Neural cell (in vitro differentiated cells): ENCODE measurements around the gene EXOC4. TPM values are rescaled to one million over a fixed set of nuclear protein-coding genes. Genes with fewer than 3 reads are reported as not detected.

Source experiments
- H2AFZ ChIP-seq: fragments of 200-600, 300-800 bp; sonication (generic), shearing (Covaris generic); 2 replicates; pipeline ENCODE4 v1.6.0; 2014; ENCODE audit warnings: low read depth, mild to moderate bottlenecking, antibody characterized with exemption, low read length, moderate library complexity
- H3F3A ChIP-seq: fragments of 200-600 bp; shearing (Covaris generic); 2 replicates; pipeline ENCODE4 v1.6.1; 2016; ENCODE audit warnings: mild to moderate bottlenecking, moderate library complexity, mixed read lengths, antibody characterized with exemption, low read length; ENCODE audit not compliant: insufficient read depth, poor library complexity, severe bottlenecking
- H3K27ac ChIP-seq: fragments of 200-600, 300-800 bp; sonication (generic), shearing (Covaris generic); 2 replicates; pipeline ENCODE4 v1.5.1; 2014; ENCODE audit warnings: mild to moderate bottlenecking, low read length, moderate library complexity
- H3K27me3 ChIP-seq: fragments of 300-800, 200-600 bp; sonication (generic), shearing (Covaris generic); 2 replicates; pipeline ENCODE4 v1.6.0; 2014; ENCODE audit warnings: mild to moderate bottlenecking, low read depth, low read length, moderate library complexity; ENCODE audit not compliant: insufficient read depth
- H3K36me3 ChIP-seq: fragments of 300-800, 200-600 bp; sonication (generic), shearing (Covaris generic); 2 replicates; pipeline ENCODE4 v1.5.1; 2014; ENCODE audit warnings: mild to moderate bottlenecking, antibody characterized with exemption, low read length, moderate library complexity; ENCODE audit not compliant: insufficient read depth
- H3K4me2 ChIP-seq: fragments of 300-800, 200-600 bp; sonication (generic), shearing (Covaris generic); 2 replicates; pipeline ENCODE4 v1.6.0; 2014; ENCODE audit warnings: mild to moderate bottlenecking, low read length
- H3K4me3 ChIP-seq: fragments of 300-800, 200-600 bp; sonication (generic), shearing (Covaris generic); 2 replicates; pipeline ENCODE4 v1.5.1; 2014; ENCODE audit warnings: mild to moderate bottlenecking, low read length, moderate library complexity
- H3K79me2 ChIP-seq: fragments of 200-600 bp; shearing (Covaris generic); replicated peaks from 2 replicates; pipeline ENCODE4 v1.6.0; 2014; ENCODE audit warnings: mild to moderate bottlenecking, low read length, moderate library complexity; ENCODE audit not compliant: insufficient read depth
- H3K9ac ChIP-seq: fragments of 300-800, 200-600 bp; sonication (generic), shearing (Covaris generic); 2 replicates; pipeline ENCODE4 v1.6.1; 2016; ENCODE audit warnings: mild to moderate bottlenecking, low read length, mixed read lengths
- H3K9me2 ChIP-seq: fragments of 200-600 bp; shearing (Covaris generic); 2 replicates; pipeline ENCODE4 v1.6.1; 2016; ENCODE audit warnings: mild to moderate bottlenecking, low read length, mixed read lengths; ENCODE audit not compliant: insufficient read depth
- H3K9me3 ChIP-seq: fragments of 200-600, 300-800 bp; sonication (generic), shearing (Covaris generic); 2 replicates; pipeline ENCODE4 v1.6.1; 2016; ENCODE audit warnings: mild to moderate bottlenecking, mixed run types, low read length, moderate library complexity, mixed read lengths
- H4K20me1 ChIP-seq: fragments of 200-600 bp; shearing (Covaris generic); 2 replicates; pipeline ENCODE4 v1.6.1; 2016; ENCODE audit warnings: mild to moderate bottlenecking, mixed run types; ENCODE audit not compliant: insufficient read depth
- CTCF ChIP-seq: fragments of 450-650 bp; IDR thresholded peaks from 2 replicates; pipeline ENCODE4 v1.5.1; 2014; ENCODE audit warnings: antibody characterized with exemption, mild to moderate bottlenecking, moderate library complexity; ENCODE audit not compliant: poor library complexity, severe bottlenecking
- EP300 ChIP-seq: fragments of 450-650 bp; conservative IDR thresholded peaks from 2 replicates; pipeline ENCODE4 v1.6.1; 2014; ENCODE audit warnings: antibody characterized with exemption, mild to moderate bottlenecking, moderate library complexity; ENCODE audit not compliant: poor library complexity, severe bottlenecking
- EZH2 ChIP-seq: fragments of 200-600, 300-800 bp; shearing (Covaris generic), sonication (generic); IDR thresholded peaks from 2 replicates; pipeline ENCODE4 v1.6.1; 2014; ENCODE audit warnings: antibody characterized with exemption, low read length, borderline replicate concordance, mild to moderate bottlenecking; ENCODE audit not compliant: insufficient read depth, poor library complexity, severe bottlenecking
- MXI1 ChIP-seq: fragments of 450-650 bp; conservative IDR thresholded peaks from 2 replicates; pipeline ENCODE4 v1.6.1; 2014; ENCODE audit warnings: antibody characterized with exemption, mild to moderate bottlenecking; ENCODE audit not compliant: poor library complexity, severe bottlenecking
- POLR2AphosphoS5 ChIP-seq: IDR thresholded peaks from 2 replicates; pipeline ENCODE4 v1.6.1; 2012
- RAD21 ChIP-seq: fragments of 450-650 bp; conservative IDR thresholded peaks from 2 replicates; pipeline ENCODE4 v1.6.1; 2014; ENCODE audit warnings: antibody characterized with exemption, mild to moderate bottlenecking, moderate library complexity
- REST ChIP-seq: IDR thresholded peaks from 2 replicates; pipeline ENCODE4 v1.6.1; 2012; ENCODE audit warnings: borderline replicate concordance
- SMC3 ChIP-seq: fragments of 450-650 bp; conservative IDR thresholded peaks from 2 replicates; pipeline ENCODE4 v1.6.1; 2014; ENCODE audit warnings: antibody characterized with exemption, mild to moderate bottlenecking, moderate library complexity; ENCODE audit not compliant: poor library complexity
- TAF1 ChIP-seq: IDR thresholded peaks from 2 replicates; pipeline ENCODE4 v1.6.1; 2012; ENCODE audit warnings: low read depth
- polyA plus RNA-seq: library from polyadenylated mRNA; depleted of rRNA; stranded (reverse); fragments of >200 nt; gene quantifications from 2 replicates; pipeline ENCODE4 v1.2.3, GENCODE V29; 2014

The EXOC4 gene
- polyA plus RNA-seq, 1 donor from 2014 or later = 36.5 TPM

- Histone ChIP-seq H3K9ac (no peak overlapping the region), H4K20me1 (no peaks in the 10 kb centered on the region), H3K27ac (no peak overlapping the region), H3K9me3 (no peaks in the 10 kb centered on the region), H3K36me3 (no peaks in the 10 kb centered on the region), H2AFZ (no peak overlapping the region), H3K4me2 (no peak overlapping the region), H3K9me2 (no peaks in the 10 kb centered on the region), H3K79me2 (no peaks in the 10 kb centered on the region), H3K4me3 (no peak overlapping the region), H3F3A (no peaks in the 10 kb centered on the region), H3K27me3 (no peaks in the 10 kb centered on the region)
- TF ChIP-seq REST (no peak), EP300 (no peak), POLR2AphosphoS5 (no peak), RAD21 (no peak), SMC3 (no peak), MXI1 (no peak), CTCF (no peak), TAF1 (no peak), EZH2 (no peak)
These were observed 303.7 kb downstream of the EXOC4 start for GRCh38 chr7:133556553-133556952.

DNA sequence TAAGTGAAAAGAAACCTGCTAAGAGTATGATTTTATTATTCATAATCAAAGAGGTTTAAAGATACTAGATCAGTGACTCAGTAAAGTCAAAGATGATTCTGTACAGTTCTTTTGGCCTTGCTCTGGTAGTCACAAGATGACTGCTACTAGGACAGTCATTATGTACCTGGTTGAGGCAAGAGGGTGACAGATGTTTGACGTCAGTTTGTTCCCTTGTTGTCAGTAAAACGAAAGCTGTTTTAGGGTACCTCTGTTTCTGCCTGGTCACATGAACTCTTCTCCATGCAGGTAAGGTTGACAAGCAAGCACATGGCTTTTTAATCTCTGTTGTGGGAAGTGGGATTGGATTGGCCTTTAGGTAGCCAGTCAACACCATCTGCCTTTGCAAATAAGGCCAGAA, 308.0 kb downstream of the EXOC4 start:
- no peaks in the 10 kb centered on the region for H3K79me2 ChIP-seq
- no peaks in the 10 kb centered on the region for H3K9me2 ChIP-seq
- H3K27me3 ChIP-seq = no peaks in the 10 kb centered on the region
- H2AFZ ChIP-seq = no peak overlapping the region
- no peak overlapping the region for H3K9ac ChIP-seq
- no peak for TF ChIP-seq EZH2
- no peak for TF ChIP-seq MXI1
- TF ChIP-seq TAF1 = no peak
- TF ChIP-seq SMC3 = no peak
- no peak for TF ChIP-seq POLR2AphosphoS5
- no peak for TF ChIP-seq REST
- no peak for TF ChIP-seq EP300
- TF ChIP-seq CTCF = no peak
- no peak for TF ChIP-seq RAD21
- no peak overlapping the region for H3K4me3 ChIP-seq
- H3K36me3 ChIP-seq = no peaks in the 10 kb centered on the region
- no peaks in the 10 kb centered on the region for H3F3A ChIP-seq
- H4K20me1 ChIP-seq = no peaks in the 10 kb centered on the region
- no peak overlapping the region for H3K4me2 ChIP-seq
- no peaks in the 10 kb centered on the region for H3K9me3 ChIP-seq
- no peak overlapping the region for H3K27ac ChIP-seq
